ENCODE results near the gene EGF.

EGF gene

GRCh38 chr4:109959195-109959594, 46.5 kb downstream of the EGF start:
- no peak for DNase-seq

- no peak for DNase-seq
Measured at GRCh38 chr4:109962401-109962800, 49.7 kb downstream of the EGF start.

- no peak for DNase-seq
Measured at GRCh38 chr4:109966891-109967481, 54.3 kb downstream of the EGF start.

GRCh38 chr4:109967798-109968520, 55.3 kb downstream of the EGF start:
- DNase-seq, result no peak

- DNase-seq, result no peak
Measured at GRCh38 chr4:109969087-109969486, 56.4 kb downstream of the EGF start.

- peak in 2 of 56 donors; percentile 0 to 7 for DNase-seq
Measured at GRCh38 chr4:109969919-109970318, 57.2 kb downstream of the EGF start.

- no peak for DNase-seq
Measured at GRCh38 chr4:109972786-109973528, 60.3 kb downstream of the EGF start.

GRCh38 chr4:109973529-109973905, 60.8 kb downstream of the EGF start:
- DNase-seq, result no peak

GRCh38 chr4:109976189-109976588, 63.5 kb downstream of the EGF start:
- DNase-seq, result no peak

- DNase-seq, result peak in 1 of 56 donors; percentile 9
Measured at GRCh38 chr4:109977854-109978501, 65.3 kb downstream of the EGF start.

GRCh38 chr4:109978704-109979454, 66.2 kb downstream of the EGF start:
- DNase-seq, result no peak

GRCh38 chr4:109979920-109980717, 67.4 kb downstream of the EGF start:
- DNase-seq, result no peak

- DNase-seq, result no peak
Measured at GRCh38 chr4:109981936-109982335, 69.3 kb downstream of the EGF start.

GRCh38 chr4:109982521-109982920, 69.8 kb downstream of the EGF start:
- DNase-seq, result no peak

- no peak for DNase-seq
Measured at GRCh38 chr4:109985993-109986974, 73.6 kb downstream of the EGF start.

- peak in 13 of 56 donors; percentile 2 to 61 (median 27) for DNase-seq
Measured at GRCh38 chr4:109989044-109989443, 76.4 kb downstream of the EGF start.

- DNase-seq, result no peak
Measured at GRCh38 chr4:109989618-109990017, 76.9 kb downstream of the EGF start.

GRCh38 chr4:109990261-109991257, 77.9 kb downstream of the EGF start:
- peak in 1 of 56 donors; percentile 1 for DNase-seq

All from nucleus accumbens (tissue), 56 donors.